ENCODE measurements around the gene POFUT2.
A peak's percentile ranks its signal among the peaks of the same experiment; 100 is the strongest.

POFUT2 gene

GRCh38 chr21:45297869-45298268 lies 10.2 kb upstream of the POFUT2 start:
- DNase-seq (ENCODE audit: low read depth in 2 of 2): no peak

GRCh38 chr21:45297329-45297728 lies 9.6 kb upstream of the POFUT2 start:
- no peak for DNase-seq (ENCODE audit: low read depth in 2 of 2)

- no peak for DNase-seq (ENCODE audit: low read depth in 2 of 2)
Observed at GRCh38 chr21:45296638-45297037, 8.9 kb upstream of the POFUT2 start.

DNA sequence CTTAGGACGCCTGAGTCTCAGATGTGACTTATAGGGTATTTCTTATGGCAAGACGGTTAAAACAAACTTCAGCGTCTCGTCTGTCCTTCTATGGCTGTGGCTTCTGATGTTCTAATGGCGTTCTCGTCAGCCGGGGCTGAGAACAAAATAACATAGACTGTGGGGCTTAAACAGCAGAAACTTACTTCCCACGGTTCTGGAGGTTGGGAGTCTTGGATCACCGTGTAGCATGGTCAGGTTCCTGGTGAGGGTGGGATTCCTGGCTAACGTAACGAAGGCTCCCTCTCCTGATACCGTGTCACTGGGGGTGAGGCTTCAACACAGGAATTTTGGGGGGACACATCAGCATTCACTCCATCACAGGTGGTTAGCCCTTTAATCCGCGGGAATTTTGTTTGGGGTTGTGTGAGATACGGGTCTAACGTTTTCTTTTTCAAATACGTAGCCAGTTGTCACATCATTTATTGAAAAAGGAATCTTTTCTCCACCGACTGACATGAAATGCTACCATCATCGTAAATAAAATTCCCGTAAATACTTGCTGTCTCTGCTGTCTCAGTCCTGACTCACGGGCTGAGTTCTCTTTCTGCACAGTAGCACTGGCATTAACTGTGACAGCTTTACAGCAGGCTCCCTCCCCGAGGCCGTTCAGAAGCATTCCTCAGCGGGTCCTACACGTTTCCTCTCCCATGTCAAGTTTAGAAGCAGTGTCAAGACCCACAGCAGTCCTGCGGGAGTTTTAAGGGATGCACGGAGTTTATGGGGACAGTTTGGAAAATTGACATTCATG lies 8.1 kb upstream of the POFUT2 start:
- DNase-seq (ENCODE audit: low read depth in 2 of 2): no peak

DNA sequence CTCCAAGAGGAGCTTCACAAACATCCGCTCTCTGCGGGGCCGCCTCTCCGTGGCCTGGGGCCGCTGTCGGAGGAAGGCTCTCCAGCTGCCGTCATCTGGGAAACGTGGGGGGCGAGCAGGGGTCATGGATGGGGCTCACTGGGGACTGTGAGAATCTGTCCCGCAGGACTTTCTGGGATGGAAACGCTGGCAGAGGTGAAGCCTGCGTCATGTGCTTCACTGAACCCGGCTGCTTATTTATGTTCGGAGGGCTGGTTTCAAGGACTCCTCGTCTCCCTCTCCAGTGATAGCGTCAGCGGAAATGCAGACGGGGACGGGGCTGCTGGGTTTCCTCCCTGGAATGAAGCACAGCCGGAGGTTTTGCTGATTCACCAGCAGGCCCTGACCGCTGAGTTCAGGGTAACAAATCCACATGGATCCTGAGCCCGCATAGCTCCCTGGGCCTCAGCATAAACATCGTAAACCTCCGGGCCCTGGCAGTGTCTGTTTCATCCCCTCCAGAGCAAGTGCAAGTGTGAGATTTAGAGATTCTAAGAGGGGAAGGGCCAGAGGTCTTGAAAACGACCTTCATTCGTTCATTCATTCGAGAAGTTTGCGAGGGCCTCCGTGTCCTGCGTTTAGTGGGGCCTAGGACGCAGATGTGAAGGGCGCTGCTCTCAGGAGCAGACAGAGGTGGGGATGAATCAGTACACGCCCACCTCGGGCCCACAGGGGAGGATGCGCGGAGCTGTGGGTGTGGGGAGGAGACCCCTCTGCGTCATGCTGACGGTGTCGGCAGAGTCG lies 7.0 kb upstream of the POFUT2 start:
- no peak for DNase-seq (ENCODE audit: low read depth in 2 of 2)

- DNase-seq (ENCODE audit: low read depth in 2 of 2): no peak
Observed at GRCh38 chr21:45293726-45294401, 6.2 kb upstream of the POFUT2 start.

- no peak for DNase-seq (ENCODE audit: low read depth in 2 of 2)
Observed at GRCh38 chr21:45293220-45293725, 5.6 kb upstream of the POFUT2 start.

DNA sequence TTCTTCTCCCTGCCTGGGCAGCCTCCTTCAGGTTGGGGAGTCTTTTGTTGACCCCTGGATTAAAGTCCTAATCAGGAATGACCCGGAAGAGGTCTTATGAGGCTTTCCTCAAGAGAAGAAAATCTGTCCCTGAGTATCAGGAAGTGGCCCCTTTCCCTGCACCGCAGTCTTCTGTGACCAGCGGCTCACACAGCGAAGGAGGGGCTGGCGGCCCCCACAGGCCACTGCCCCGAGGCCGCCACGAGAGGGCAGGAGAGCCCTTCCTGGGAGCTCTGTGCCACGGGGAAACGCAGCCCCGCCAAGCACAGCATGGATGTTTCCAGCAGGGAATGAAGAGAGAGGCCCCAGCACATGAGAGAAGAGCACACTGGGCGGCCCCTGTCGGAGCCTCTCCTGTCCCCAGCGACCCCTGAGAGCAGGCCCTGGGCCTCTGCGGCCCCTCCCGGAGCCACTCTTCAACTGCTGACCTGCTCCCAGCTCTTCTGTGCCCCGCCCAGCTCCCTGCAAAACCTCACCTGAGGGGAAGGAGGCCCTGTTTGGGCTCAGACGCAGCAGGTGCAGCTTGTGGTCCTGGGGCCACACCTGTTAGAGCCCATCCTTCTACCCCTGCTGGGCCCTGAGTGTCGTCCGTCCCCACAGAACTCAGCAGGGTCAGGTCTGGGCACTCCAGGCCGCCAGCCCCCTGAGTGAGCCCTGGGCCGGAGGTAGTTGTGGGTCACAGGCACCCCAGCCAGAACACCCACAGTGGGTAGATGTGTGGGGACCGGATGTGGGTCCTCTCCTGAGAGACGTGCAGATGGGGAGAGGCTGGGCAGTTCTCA lies 4.9 kb upstream of the POFUT2 start:
- peak; percentile 23 to 39 for DNase-seq (ENCODE audit: low read depth in 2 of 2)

GRCh38 chr21:45291613-45292398 lies 4.1 kb upstream of the POFUT2 start:
- no peak for DNase-seq (ENCODE audit: low read depth in 2 of 2)

DNA sequence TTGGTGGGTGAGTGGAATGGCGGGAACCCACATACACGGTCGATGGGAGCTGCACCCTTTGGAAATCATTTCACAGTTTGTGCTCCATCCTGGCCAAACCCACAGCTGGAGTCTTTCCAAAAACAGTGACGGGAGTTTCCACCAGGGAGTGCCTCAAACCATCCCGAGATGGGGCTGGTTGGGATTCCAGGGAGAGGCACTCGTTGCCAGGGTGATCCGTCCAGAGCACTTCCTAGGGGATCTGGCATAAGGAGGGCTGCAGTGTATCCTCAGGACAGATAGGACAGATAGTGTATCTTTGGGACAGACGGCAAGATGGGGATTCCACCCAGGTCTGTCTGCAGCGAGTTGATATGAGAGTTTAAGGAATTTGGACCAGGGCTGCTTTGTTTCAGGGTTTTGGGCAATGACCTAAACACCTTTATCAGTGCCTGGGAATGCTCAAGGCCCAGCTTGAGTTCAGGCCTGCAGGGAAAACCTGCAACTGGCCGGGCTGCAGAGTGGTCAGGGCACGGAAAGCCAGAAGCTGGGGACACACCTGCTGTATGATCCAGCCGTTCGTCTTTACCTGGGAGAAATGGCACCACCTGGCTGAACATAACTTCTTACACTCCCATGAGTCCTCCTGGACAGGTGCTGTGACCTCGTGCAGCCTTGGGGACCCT lies 3.4 kb upstream of the POFUT2 start:
- no peak for DNase-seq (ENCODE audit: low read depth in 2 of 2)

GRCh38 chr21:45289655-45290515 lies 2.2 kb upstream of the POFUT2 start:
- no peak for DNase-seq (ENCODE audit: low read depth in 2 of 2)

DNA sequence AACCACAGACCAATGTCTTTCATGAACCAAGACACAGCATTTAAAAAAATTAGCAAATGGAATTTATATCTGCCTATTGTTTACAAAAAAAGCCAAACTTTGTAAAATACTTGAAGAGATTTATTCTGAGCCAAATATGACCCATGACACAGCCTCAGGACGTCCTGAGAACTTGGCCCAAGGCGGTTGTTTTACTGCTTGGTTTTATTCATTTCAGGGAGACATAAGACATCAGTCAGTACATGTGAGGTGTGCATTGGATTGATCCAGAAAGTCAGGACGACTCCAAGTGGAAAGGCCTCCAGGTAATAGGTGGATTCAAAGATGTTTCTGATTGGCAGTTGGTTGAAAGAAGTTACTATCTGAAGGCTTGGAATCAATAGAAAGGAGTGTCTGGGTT lies 1.4 kb upstream of the POFUT2 start:
- no peak for DNase-seq (ENCODE audit: low read depth in 2 of 2)

DNA sequence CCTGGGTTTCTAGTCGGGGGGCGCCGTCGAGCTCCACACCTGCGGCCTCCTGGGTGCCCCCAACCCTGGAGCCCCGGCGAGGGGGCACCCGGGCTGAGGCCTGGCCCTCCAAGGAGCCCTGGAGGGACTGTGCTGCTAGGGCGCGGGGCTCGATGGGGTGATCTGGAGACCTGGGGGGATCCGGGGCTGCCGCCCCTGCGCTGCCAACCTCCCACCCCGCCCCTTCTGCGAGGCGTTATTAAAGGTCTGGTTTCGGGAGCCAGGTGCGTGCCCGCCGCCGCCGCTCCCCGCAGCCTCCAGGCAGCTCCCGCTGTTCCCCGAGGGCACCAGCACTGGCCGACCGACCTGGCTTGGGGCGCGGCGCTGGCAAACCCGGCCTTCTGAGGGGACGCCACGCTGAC lies 746 bp upstream of the POFUT2 start:
- no peak for DNase-seq (ENCODE audit: low read depth in 2 of 2)

GRCh38 chr21:45286671-45287437 lies 841 bp downstream of the POFUT2 start:
- DNase-seq (ENCODE audit: low read depth in 2 of 2): no peak

GRCh38 chr21:45285266-45285931 lies 2.3 kb downstream of the POFUT2 start:
- DNase-seq (ENCODE audit: low read depth in 2 of 2): no peak

- DNase-seq (ENCODE audit: low read depth in 2 of 2): no peak
Observed at GRCh38 chr21:45284456-45284741, 3.3 kb downstream of the POFUT2 start.

DNA sequence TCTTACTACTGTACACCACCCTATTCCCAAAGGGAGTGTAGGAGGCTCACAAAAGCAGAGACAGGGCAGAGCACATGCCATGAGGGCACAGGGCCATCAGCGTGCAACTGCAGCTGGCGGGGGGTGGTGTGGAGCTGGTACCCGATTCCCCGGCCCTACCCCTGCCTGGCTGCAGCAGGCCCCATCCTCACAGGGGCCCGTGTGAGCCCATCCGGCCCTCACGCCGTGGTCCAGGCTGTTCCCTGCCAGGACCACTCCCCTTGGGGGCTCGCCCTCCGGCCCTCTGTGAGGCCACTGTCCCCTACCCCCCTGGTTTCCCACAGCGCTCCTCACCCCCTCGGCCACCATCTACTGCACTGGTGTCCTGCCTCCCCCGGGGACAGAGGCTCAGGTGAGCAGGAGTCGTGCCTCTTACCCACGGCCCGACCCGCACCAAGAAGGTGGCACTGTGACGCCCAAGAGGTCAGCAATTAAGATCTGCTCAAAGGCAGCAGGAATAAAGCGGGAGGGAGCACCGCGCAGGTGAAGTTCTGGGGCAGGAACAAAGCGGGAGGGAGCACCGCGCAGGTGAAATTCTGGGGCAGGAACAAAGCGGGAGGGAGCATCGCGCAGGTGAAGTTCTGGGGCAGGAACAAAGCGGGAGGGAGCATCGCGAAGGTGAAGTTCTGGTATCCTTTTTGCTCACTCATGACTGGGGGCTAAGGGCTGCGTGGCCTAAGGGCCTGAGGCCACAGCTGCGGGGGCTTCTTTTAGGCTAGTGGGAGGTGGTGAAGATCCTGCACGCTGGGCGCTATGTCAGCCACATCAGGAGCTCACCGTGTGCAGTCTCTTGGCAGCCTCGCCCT lies 3.9 kb downstream of the POFUT2 start:
- DNase-seq (ENCODE audit: low read depth in 2 of 2): no peak
